Psoas muscle (tissue), 8 donors: ENCODE results near the gene PKNOX2. TPM values are rescaled to one million over a fixed set of nuclear protein-coding genes. Genes with fewer than 3 reads are reported as not detected.

Experiments
- ATAC-seq, 4 donors: fragments of 200-7000 bp; cut with Tn5 transposase; one replicate each; pipeline ENCODE4 v1.9.1; 2020; ENCODE audit warnings: moderate library complexity in 3 of 4, mild to moderate bottlenecking in 2 of 4
- DNase-seq, 2 donors: peaks; one replicate each; pipeline ENCODE4 v3.0.0-alpha.2; 2020
- H3K27ac ChIP-seq: fragments of 200-600 bp; one replicate; pipeline ENCODE4 v1.8.0; 2022
- H3K27me3 ChIP-seq, 3 donors: fragments of 200-600 bp in 1 of 3; one replicate each; pipeline versions ENCODE4 v1.6.1 to v1.8.0; 2013 to 2022; ENCODE audit warnings: low read length in 2 of 3, mild to moderate bottlenecking in 2 of 3, moderate library complexity in 1 of 3; ENCODE audit not compliant: insufficient read depth in 3 of 3
- H3K36me3 ChIP-seq, 2 donors: fragments of 200-600 bp in 1 of 2; one replicate each; pipeline versions ENCODE4 v1.6.1 to v1.8.0; 2013 to 2022; ENCODE audit warnings: low read depth in 1 of 2, mild to moderate bottlenecking in 1 of 2, moderate library complexity in 1 of 2; ENCODE audit not compliant: insufficient read depth in 1 of 2
- H3K4me1 ChIP-seq: fragments of 200-600 bp; one replicate; pipeline ENCODE4 v1.8.0; 2022
- H3K4me3 ChIP-seq: fragments of 200-600 bp; one replicate; pipeline ENCODE4 v1.8.0; 2022; ENCODE audit warnings: mild to moderate bottlenecking
- H3K9me3 ChIP-seq: fragments of 200-600 bp; one replicate; pipeline ENCODE4 v1.8.0; 2022
- WGBS, 3 donors: extraction: QIAGEN DNeasy Blood & Tissue Kit; methylation state at CpG; one replicate each; pipeline versions ENCODE4 v1.1.6 to v1.1.7; 2013; 5-methylcytosine and 5-hydroxymethylcytosine counted together
- intact Hi-C, 2 donors: fragments of 100-400 bp; cut with DNase I; formaldehyde crosslinking; loops; one replicate each; pipeline versions ENCODE4 v1.11.0 to v1.14.2; 2022
- polyA plus RNA-seq, 3 donors: library from polyadenylated mRNA; stranded (reverse); fragments of 200-250 nt; gene quantifications; one replicate each; pipeline ENCODE4 v1.2.3, GENCODE V29; 2013
- total RNA-seq, 4 donors: library from RNA; stranded (reverse); fragmentation: NEBNext Ultra II Directional in 2 of 4; extraction: Animal tissue kit (Norgen Biotek cat#: 25700) in 2 of 4; gene quantifications; one replicate each; pipeline versions ENCODE4 v1.2.1 to v1.2.4, GENCODE V29; 2021 to 2023
- TF ChIP-seq, protein P1 (sequence below): fragments of 200-600 bp; IDR thresholded peaks from one replicate; pipeline ENCODE4 v1.8.0; 2022; ENCODE audit warnings: antibody characterized with exemption
- donor health status: healthy with polysubstance abuse.
- donor health status: DM: no; HTN: no; CAD: no; lungs with moderate emphysema.
- donor health status: Bipolar disorder and iron deficiency.
- donor health status: healthy.
- donor health status: DM: yes; HTN: yes; CAD: no.
- donor health status: DM: no; HTN: no; CAD: no.
- donor health status: DM: no; HTN: no; CAD: no.
- donor health status: DM: yes; HTN: yes; CAD: no.

The PKNOX2 gene
- total and polyA plus RNA-seq, 7 donors, result 1.8 to 30.5 (median 14.5) TPM

DNA sequence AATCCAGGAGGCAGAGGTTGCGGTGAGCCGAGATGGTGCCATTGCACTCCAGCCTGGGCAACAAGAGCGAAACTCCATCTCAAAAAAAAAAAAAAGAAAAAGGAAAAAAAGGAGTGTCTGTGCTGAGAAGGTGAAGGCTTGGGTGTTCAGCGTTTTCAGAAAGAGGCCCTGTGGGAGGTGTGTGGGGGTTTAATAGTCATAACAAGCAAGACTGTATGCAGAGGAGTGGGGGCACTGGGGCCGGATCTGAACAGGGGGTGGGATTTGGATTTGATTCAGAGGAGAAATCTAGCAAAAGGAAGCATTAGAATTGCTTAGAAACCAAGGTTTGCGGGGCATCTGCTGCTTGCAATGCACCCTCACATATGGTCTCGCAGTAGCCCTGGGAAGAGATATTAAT, 195.5 kb downstream of the PKNOX2 start:
- intact Hi-C loops, result loop anchor here in 1 of 2 donors (5.0 kb wide), 1 partner anchor 403 kb away; no protein-coding TSS in a partner anchor
- H3K36me3 ChIP-seq, result no peaks in the 10 kb centered on the region

DNA sequence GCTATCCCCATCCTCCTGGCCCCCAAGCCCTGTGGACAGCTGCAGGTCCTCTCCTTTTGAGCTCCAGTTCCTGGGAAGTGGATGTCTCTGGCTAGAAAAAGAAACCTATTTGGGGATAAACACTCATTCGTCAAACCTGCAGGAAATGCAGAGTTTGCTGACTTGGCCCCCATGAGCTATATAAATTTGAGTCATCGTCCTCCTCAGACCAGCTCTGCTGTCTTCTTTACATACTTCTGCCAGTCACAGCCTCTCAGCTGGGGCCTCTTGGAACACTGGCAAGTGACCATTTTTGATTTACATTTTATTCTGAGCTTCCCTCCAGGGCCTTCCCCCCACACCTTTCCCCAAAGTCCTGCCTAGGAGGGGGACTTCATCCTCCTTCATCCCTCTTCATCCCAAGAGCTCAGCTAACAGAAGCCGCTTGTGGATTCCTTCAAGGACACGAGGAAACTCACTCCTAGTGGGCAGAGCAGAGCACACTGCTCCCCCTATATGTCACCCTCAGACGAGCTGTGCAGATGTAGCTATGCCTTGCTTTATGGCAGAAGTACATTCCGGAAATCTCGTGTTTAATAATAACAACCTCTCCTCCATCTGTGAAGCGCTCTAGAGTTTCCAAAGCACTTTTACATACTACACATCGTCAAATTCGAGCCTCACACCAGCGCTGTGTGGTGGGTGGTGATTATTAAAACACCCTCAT, 199.7 kb downstream of the PKNOX2 start:
- 66 to 75% (median 74%) methylated on average over 11 of the region's 11 CpGs for WGBS, 3 donors

More for the DNA sequence above, 195.5 kb downstream of the PKNOX2 start:
- TF ChIP-seq, protein P1, sequence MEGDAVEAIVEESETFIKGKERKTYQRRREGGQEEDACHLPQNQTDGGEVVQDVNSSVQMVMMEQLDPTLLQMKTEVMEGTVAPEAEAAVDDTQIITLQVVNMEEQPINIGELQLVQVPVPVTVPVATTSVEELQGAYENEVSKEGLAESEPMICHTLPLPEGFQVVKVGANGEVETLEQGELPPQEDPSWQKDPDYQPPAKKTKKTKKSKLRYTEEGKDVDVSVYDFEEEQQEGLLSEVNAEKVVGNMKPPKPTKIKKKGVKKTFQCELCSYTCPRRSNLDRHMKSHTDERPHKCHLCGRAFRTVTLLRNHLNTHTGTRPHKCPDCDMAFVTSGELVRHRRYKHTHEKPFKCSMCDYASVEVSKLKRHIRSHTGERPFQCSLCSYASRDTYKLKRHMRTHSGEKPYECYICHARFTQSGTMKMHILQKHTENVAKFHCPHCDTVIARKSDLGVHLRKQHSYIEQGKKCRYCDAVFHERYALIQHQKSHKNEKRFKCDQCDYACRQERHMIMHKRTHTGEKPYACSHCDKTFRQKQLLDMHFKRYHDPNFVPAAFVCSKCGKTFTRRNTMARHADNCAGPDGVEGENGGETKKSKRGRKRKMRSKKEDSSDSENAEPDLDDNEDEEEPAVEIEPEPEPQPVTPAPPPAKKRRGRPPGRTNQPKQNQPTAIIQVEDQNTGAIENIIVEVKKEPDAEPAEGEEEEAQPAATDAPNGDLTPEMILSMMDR, result no peak
- H3K27ac ChIP-seq, result no peak overlapping the region
- no peak for ATAC-seq
- no peak for DNase-seq
- H3K4me1 ChIP-seq, result no peaks in the 10 kb centered on the region
- H3K27me3 ChIP-seq, result no peaks in the 10 kb centered on the region
- WGBS, 3 donors, result 85 to 92% (median 92%) methylated on average over 7 of the region's 7 CpGs
- no peak overlapping the region for H3K4me3 ChIP-seq
- no peaks in the 10 kb centered on the region for H3K9me3 ChIP-seq

DNA sequence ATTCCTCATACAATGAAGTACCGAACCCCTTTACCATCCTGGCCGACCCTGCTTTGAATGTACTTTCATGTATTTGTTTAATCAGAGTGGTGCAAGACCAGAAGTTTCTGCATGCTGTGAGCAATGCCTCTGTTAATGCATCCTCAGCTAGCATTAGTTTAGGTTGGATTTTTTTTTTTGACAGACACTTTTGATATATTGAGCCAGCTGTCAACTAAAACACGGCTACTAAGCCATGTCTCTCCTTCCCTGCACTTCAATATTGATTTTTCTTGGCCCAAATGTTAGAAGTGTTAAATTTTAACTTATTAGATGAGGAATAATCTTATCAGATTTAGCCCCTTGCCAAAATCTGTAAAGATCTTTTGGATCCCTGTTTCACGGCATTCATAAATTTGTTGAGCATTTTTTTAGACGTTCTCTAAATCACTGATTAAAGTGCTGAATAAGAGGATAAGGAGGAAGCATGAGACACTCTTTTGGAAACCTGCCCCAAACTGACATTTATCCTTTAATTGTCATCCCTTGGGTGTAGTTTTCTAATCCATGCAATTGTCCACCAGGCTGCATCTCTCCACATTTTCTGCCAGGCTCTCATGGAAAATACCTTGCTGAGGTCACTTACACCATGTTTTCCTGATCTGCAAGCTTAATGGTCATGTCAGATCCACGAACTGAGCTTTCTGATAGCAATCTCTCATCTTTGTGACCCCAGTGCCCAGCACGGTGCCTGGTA, 200.8 kb downstream of the PKNOX2 start:
- H3K4me1 ChIP-seq, result peaks cover 5% of the 10 kb centered on the region
- no peaks in the 10 kb centered on the region for H3K9me3 ChIP-seq
- TF ChIP-seq, protein P1, result no peak
- no peak overlapping the region for H3K4me3 ChIP-seq
- 68 to 76% (median 71%) methylated on average over 7 of the region's 7 CpGs for WGBS, 3 donors
- H3K27me3 ChIP-seq, result no peaks in the 10 kb centered on the region
- DNase-seq, result no peak
- intact Hi-C loops, result no loop called here
- no peak overlapping the region for H3K27ac ChIP-seq
- no peak for ATAC-seq
- H3K36me3 ChIP-seq, result peaks cover 0 to 4% of the 10 kb centered on the region in 2 donors

More for the DNA sequence above, 199.7 kb downstream of the PKNOX2 start:
- peaks cover 0 to 4% of the 10 kb centered on the region in 2 donors for H3K36me3 ChIP-seq
- H3K4me1 ChIP-seq, result peaks cover under 1% of the 10 kb centered on the region
- H3K27me3 ChIP-seq, result no peaks in the 10 kb centered on the region
- DNase-seq, result no peak
- no peak for ATAC-seq
- H3K4me3 ChIP-seq, result no peak overlapping the region
- no peaks in the 10 kb centered on the region for H3K9me3 ChIP-seq
- intact Hi-C loops, result loop anchor here in 1 of 2 donors (5.0 kb wide), 1 partner anchor 407 kb away; no protein-coding TSS in a partner anchor
- no peak overlapping the region for H3K27ac ChIP-seq
- TF ChIP-seq, protein P1, result no peak

DNA sequence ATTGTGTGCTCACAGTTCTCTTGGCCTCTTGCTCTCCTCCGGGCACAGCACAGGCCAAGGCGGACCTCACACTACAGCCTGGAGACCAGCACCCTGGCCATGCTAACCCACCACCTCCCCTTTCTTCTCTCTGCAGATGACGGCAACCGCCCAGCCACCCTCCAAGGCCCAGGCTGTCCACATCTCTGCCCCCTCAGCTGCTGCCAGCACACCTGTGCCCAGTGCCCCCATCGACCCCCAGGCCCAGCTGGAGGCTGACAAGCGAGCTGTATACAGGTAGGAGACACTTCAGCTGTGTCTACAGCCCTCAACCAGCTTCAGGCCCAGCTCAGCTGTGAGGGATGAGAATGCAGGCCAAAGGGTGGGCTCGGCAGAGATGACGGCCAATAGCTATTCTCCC, 203.2 kb downstream of the PKNOX2 start:
- TF ChIP-seq, protein P1, result no peak
- intact Hi-C loops, result no loop called here
- no peaks in the 10 kb centered on the region for H3K27me3 ChIP-seq
- H3K4me3 ChIP-seq, result no peak overlapping the region
- H3K36me3 ChIP-seq, result peaks cover 0 to 4% of the 10 kb centered on the region in 2 donors
- H3K4me1 ChIP-seq, result peaks cover 18% of the 10 kb centered on the region
- ATAC-seq (no peak), DNase-seq (no peak)
- H3K27ac ChIP-seq, result no peak overlapping the region
- 73 to 85% (median 83%) methylated on average over 8 of the region's 8 CpGs for WGBS, 3 donors
- H3K9me3 ChIP-seq, result no peaks in the 10 kb centered on the region
